Vagina (tissue), 2 donors: ENCODE data around the gene HADHB. TPM values are rescaled to one million over a fixed set of nuclear protein-coding genes. Genes with fewer than 3 reads are reported as not detected.

Experiments used
- DNase-seq, 2 donors: peaks; one replicate each; pipeline ENCODE4 v3.0.0-alpha.2; 2017; ENCODE audit errors: extremely low spot score in 2 of 2
- H3K27ac ChIP-seq: fragments of 200-600 bp; sonication (generic); one replicate; pipeline ENCODE4 v1.5.1; 2019
- H3K27me3 ChIP-seq: fragments of 200-600 bp; sonication (generic); one replicate; pipeline ENCODE4 v1.5.1; 2019
- H3K36me3 ChIP-seq, 2 donors: fragments of 200-600 bp; sonication (generic); one replicate each; pipeline ENCODE4 v1.5.1; 2017 to 2019
- H3K4me1 ChIP-seq: fragments of 200-600 bp; sonication (generic); one replicate; pipeline ENCODE4 v1.5.1; 2019
- H3K4me3 ChIP-seq, 2 donors: fragments of 200-600 bp; sonication (generic); 1 replicate in 1 of 2; 2 replicates in 1 of 2; pipeline ENCODE4 v1.5.1; 2016 to 2019
- H3K9me3 ChIP-seq: fragments of 200-600 bp; sonication (generic); one replicate; pipeline ENCODE4 v1.5.1; 2019
- POLR2A ChIP-seq, 2 donors: fragments of 450-650 bp; IDR thresholded peaks; one replicate each; pipeline ENCODE4 v1.6.1; 2017; ENCODE audit warnings: antibody characterized with exemption in 2 of 2, mild to moderate bottlenecking in 2 of 2, moderate library complexity in 2 of 2
- POLR2AphosphoS5 ChIP-seq, 2 donors: sonication (generic); formaldehyde crosslinking; IDR thresholded peaks; one replicate each; pipeline ENCODE4 v1.9.0; 2017; ENCODE audit warnings: antibody characterized with exemption in 2 of 2, mild to moderate bottlenecking in 2 of 2, low read depth in 1 of 2; ENCODE audit not compliant: insufficient read depth in 1 of 2
- intact Hi-C: fragments of 100-400 bp; cut with DNase I; formaldehyde crosslinking; loops from one replicate; pipeline ENCODE4 v1.15.1; 2023
- total RNA-seq: library from RNA; depleted of rRNA; stranded (reverse); fragments of >200 nt; gene quantifications from one replicate; pipeline ENCODE4 v1.2.3, GENCODE V29; 2016
- TF ChIP-seq, protein P1 (sequence below), 3 experiments: fragments of 450-650 bp in 2 of 3; fragments of 200-600 bp in 1 of 3; sonication (generic) in 1 of 3; IDR thresholded peaks; one replicate each; pipeline ENCODE4 v1.5.1; 2017 to 2019; ENCODE audit warnings: antibody characterized with exemption in 3 of 3, mild to moderate bottlenecking in 2 of 3, moderate library complexity in 2 of 3

Gene HADHB
- total RNA-seq, 1 donor from 2014 or later: 127 TPM

DNA sequence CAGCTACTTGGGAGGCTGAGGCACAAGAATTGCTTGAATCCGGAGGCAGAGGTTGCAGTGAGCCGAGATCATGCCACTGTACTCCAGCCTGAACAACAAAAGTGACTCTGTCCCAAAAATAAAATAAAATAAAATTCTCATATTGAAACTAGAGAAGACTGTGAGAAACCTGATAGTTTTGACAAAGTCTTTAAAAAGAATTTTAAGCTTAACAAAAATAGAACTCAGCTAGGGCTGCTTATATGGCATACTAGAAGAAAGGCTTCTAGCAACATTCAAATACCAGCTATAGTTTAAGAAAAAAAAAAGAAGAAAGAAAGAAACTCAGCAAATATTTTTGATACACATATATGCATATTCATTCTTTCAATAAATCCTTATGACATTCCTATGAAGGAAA, 13.9 kb upstream of the HADHB start:
- Histone ChIP-seq H3K9me3 (no peaks in the 10 kb centered on the region), H3K36me3 (peaks cover 0 to 93% of the 10 kb centered on the region in 2 donors), H3K4me1 (no peaks in the 10 kb centered on the region), H3K27ac (no peak overlapping the region), H3K27me3 (no peaks in the 10 kb centered on the region), H3K4me3 (no peak overlapping the region)
- TF ChIP-seq, protein P1, sequence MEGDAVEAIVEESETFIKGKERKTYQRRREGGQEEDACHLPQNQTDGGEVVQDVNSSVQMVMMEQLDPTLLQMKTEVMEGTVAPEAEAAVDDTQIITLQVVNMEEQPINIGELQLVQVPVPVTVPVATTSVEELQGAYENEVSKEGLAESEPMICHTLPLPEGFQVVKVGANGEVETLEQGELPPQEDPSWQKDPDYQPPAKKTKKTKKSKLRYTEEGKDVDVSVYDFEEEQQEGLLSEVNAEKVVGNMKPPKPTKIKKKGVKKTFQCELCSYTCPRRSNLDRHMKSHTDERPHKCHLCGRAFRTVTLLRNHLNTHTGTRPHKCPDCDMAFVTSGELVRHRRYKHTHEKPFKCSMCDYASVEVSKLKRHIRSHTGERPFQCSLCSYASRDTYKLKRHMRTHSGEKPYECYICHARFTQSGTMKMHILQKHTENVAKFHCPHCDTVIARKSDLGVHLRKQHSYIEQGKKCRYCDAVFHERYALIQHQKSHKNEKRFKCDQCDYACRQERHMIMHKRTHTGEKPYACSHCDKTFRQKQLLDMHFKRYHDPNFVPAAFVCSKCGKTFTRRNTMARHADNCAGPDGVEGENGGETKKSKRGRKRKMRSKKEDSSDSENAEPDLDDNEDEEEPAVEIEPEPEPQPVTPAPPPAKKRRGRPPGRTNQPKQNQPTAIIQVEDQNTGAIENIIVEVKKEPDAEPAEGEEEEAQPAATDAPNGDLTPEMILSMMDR (IDR thresholded peaks at IDR 0.05): no peak
- no peak for TF ChIP-seq POLR2AphosphoS5 (IDR thresholded peaks at IDR 0.05; ENCODE audit: insufficient read depth in 1 of 2, low read depth in 1 of 2)
- TF ChIP-seq POLR2A (IDR thresholded peaks at IDR 0.05): no peak
- no peak for DNase-seq
- intact Hi-C loops: no loop called here

DNA sequence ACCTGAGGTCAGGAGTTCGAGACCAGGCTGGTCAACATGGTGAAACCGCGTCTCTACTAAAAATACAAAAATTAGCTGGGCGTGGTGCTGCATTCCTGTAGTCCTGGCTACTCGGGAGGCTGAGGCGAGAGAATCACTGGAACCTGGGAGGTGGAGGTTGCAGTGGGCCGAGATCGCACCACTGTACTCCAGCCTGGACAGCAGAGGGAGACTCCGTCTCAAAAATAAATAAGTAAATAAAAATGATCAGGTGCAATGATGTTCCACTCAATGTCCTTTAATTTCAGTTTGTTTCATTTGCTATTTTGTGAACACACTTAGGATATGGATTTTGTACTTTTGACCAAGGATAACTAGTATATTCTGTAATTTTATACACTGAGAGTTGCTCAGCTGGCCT, 9.7 kb upstream of the HADHB start:
- H3K4me1 ChIP-seq: no peaks in the 10 kb centered on the region
- TF ChIP-seq, protein P1 (IDR thresholded peaks at IDR 0.05): peak in 1 of 3 experiments; percentile 14
- TF ChIP-seq POLR2AphosphoS5 (IDR thresholded peaks at IDR 0.05; ENCODE audit: insufficient read depth in 1 of 2, low read depth in 1 of 2): no peak
- no peak overlapping the region for H3K27ac ChIP-seq
- intact Hi-C loops: no loop called here
- H3K36me3 ChIP-seq: peaks cover 0 to 83% of the 10 kb centered on the region in 2 donors
- H3K27me3 ChIP-seq: no peaks in the 10 kb centered on the region
- no peak for DNase-seq
- no peaks in the 10 kb centered on the region for H3K9me3 ChIP-seq
- no peak overlapping the region for H3K4me3 ChIP-seq

DNA sequence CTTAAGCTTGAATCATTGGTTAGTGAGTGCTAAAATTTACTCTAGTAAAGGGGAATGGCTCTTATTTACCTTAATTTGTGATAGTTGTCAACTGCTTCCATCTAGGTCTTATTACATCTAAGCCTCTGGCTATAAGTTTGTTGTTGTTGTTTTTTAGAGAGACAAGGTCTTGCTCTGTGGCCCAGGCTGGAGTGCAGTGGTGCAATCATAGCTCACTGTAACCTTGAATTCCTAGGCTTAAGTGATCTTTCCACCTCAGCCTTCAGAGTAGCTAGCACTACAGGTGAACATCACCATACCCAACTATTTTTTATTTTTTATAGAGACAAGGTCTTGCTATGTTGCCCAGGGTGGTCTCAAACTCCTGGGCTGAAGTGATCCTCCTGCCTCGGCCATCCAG, 6.9 kb upstream of the HADHB start:
- intact Hi-C loops: no loop called here

DNA sequence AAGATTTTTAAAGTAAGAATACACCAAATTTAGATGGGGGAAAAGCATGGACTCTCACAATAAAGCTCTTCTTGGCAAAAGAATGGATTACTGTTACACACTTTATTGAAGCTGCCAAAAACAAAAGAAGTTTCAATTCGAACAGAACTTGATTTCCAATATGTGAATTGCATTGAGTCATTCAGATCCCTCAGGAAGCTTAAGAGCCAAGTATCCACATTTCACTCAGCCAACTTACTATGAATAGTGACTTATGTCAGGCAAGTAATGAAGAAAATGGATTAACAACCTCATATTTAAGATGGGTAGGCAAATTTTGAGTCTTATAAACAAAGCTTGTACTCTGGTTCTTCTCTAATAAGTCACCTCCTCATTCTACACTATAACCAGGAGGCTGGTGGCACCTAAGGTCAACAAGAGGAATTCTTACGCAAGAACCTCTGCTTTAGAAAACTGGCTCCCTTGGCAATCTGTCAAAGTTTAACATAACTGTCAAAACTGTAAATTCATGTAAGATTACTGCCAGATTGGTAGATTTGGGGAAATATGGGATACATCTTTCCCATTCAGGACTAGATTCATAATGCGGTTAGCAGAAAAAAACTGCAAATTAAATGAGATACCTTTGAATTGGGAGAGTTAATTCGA, 6.3 kb upstream of the HADHB start:
- peaks cover 0 to 50% of the 10 kb centered on the region in 2 donors for H3K36me3 ChIP-seq
- peaks cover 18% of the 10 kb centered on the region for H3K4me1 ChIP-seq
- intact Hi-C loops: no loop called here
- no peaks in the 10 kb centered on the region for H3K27me3 ChIP-seq
- no peak for DNase-seq
- TF ChIP-seq POLR2A (IDR thresholded peaks at IDR 0.05): no peak
- TF ChIP-seq, protein P1 (IDR thresholded peaks at IDR 0.05): no peak
- H3K9me3 ChIP-seq: no peaks in the 10 kb centered on the region
- no peak overlapping the region for H3K4me3 ChIP-seq
- H3K27ac ChIP-seq: no peak overlapping the region

More for the DNA sequence above, 6.9 kb upstream of the HADHB start:
- TF ChIP-seq POLR2A (IDR thresholded peaks at IDR 0.05) (no peak), POLR2AphosphoS5 (IDR thresholded peaks at IDR 0.05; ENCODE audit: insufficient read depth in 1 of 2, low read depth in 1 of 2) (no peak)
- TF ChIP-seq, protein P1 (IDR thresholded peaks at IDR 0.05): no peak
- H3K36me3 ChIP-seq: peaks cover 0 to 55% of the 10 kb centered on the region in 2 donors
- H3K9me3 ChIP-seq: no peaks in the 10 kb centered on the region
- H3K27ac ChIP-seq: no peak overlapping the region
- no peaks in the 10 kb centered on the region for H3K27me3 ChIP-seq
- peaks cover 12% of the 10 kb centered on the region for H3K4me1 ChIP-seq
- no peak for DNase-seq
- H3K4me3 ChIP-seq: no peak overlapping the region

DNA sequence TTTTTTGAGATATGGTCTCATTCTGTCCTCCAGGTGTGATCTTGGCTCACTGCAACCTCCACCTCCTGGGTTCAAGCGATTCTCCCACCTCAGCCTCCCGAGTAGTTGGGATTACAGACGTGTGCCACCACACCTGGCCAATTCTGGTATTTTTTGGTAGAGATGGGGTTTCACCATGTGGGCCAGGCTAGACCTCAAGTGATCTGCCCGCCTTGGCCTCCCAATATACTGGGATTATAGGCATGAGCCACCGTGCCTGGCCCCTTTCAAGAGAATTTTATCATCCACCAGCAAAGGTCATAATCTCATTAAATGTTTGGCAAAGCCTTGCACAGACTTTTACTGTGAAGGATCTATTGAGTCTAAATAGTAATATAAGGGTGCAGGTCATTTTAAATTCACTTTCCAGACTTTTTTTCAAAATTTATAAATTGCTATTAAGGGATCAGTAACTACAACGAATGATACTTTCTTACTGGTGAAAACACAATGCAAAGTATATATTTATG, 2.8 kb upstream of the HADHB start:
- intact Hi-C loops: no loop called here
- H3K4me3 ChIP-seq: no peak overlapping the region
- H3K36me3 ChIP-seq: peaks cover 0 to 16% of the 10 kb centered on the region in 2 donors
- H3K27me3 ChIP-seq: no peaks in the 10 kb centered on the region
- DNase-seq: no peak
- TF ChIP-seq, protein P1 (IDR thresholded peaks at IDR 0.05): no peak
- no peak for TF ChIP-seq POLR2A (IDR thresholded peaks at IDR 0.05)
- no peak for TF ChIP-seq POLR2AphosphoS5 (IDR thresholded peaks at IDR 0.05; ENCODE audit: insufficient read depth in 1 of 2, low read depth in 1 of 2)
- H3K9me3 ChIP-seq: no peaks in the 10 kb centered on the region
- peaks cover 38% of the 10 kb centered on the region for H3K4me1 ChIP-seq
- no peak overlapping the region for H3K27ac ChIP-seq
